Activated CD8-positive, alpha-beta memory T cell treated with anti-CD3 and anti-CD28 coated beads, Interleukin-2, amount 50 U/mL, for 24 hours (primary cell): ENCODE measurements around the gene SUSD1.
"Not testable (repeated sequence)": the region's sequence is repeated elsewhere in the genome, so short reads cannot be mapped to it uniquely, and the experiment has no call there.

Experiments
- DNase-seq: peaks from one replicate; pipeline ENCODE4 v3.0.0-alpha.2; 2020; ENCODE audit errors: extremely low read depth

SUSD1 gene

GRCh38 chr9:112174965-112175795 is at the start of gene SUSD1:
Gene SUSD1, minus strand, starts transcription at chr9:112175297. Its CDS starts 62 bp downstream, at chr9:112175235.
- no peak for DNase-seq

- DNase-seq, result no peak
These were observed 49.5 kb upstream of the SUSD1 start for GRCh38 chr9:112224401-112225289.

GRCh38 chr9:112218908-112219307 is 43.8 kb upstream of the SUSD1 start:
- DNase-seq, result no peak

- DNase-seq, result no peak
These were observed 37.8 kb upstream of the SUSD1 start for GRCh38 chr9:112212926-112213325.

DNA sequence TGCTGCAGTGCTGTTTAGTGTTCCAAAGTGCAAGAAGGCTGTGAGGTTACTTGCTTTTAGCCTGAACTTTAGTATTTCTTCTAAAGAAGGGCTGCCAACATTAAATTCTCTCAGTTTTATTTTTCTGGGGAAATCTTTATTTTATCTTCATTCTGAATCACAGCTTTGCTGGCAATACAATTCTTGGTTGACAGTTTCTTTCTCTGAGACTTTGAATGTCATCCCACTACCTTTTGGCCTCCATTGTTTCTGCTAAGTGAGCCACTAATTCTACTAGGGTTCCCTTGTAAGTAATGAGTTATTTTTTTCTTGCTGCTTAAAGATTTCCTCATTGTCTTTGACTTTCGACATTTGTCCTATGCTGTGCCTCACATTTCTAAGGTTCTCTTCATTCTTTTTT is 32.4 kb upstream of the SUSD1 start:
- DNase-seq, result no peak

DNA sequence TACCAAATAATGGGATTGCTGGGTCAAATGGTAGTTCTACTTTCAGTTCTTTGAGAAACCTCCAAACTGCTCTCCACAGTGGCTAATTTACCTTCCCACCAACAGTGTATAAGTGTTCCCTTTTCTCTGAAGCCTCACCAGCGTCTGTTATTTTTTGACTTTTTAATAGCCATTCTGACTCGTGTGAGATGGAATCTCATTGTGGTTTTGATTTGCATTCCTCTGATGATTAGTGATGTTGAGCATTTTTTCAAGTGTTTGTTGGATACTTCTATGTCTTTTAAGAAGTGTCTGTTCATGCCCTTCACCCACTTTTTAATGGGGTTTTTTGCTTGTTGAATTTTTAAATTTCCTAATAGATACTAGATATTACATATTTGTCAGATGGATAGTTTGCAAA is 28.4 kb upstream of the SUSD1 start:
- DNase-seq, result no peak

DNA sequence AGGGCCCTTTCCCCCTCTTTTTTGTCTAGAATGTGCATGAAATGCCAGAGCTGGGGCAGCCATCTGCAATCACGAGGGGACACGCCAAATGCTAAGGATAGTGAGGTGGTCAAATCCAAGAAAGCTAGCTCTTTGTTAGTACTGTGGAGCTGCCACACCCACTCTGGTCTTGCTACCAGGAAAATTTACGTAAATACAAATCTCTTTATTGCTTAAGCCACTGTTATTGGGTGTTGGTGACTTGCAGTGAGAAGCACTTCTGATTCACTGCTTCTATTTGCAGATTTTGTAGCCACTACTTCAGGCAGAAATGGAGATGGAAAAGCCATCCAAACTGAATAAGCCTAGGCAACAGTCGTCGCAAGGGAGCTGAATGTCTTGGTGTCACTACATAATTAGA is 25.6 kb upstream of the SUSD1 start:
- no peak for DNase-seq

DNA sequence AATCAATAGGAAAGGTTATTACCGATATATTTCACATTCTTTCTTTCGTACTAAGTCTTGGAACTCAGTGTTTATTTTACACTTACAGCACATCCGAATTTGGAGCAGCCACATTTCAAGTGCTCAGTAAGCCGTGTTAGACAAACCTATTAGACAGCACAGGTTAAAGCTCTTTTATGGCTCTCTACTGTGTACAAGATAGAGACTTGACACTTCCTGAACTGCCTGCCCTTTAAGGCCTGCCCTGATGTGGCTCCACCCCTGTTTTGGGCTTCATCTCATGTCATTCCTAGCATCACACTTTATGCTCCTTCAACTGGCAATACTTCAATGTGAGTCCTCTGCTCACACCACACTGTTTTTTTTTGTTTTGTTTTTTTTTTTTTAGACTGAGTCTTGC is 23.5 kb upstream of the SUSD1 start:
- no peak for DNase-seq

- DNase-seq, result no peak
These were observed 19.9 kb upstream of the SUSD1 start for GRCh38 chr9:112194969-112195431.

GRCh38 chr9:112193572-112194288 is 18.6 kb upstream of the SUSD1 start:
- no peak for DNase-seq

DNA sequence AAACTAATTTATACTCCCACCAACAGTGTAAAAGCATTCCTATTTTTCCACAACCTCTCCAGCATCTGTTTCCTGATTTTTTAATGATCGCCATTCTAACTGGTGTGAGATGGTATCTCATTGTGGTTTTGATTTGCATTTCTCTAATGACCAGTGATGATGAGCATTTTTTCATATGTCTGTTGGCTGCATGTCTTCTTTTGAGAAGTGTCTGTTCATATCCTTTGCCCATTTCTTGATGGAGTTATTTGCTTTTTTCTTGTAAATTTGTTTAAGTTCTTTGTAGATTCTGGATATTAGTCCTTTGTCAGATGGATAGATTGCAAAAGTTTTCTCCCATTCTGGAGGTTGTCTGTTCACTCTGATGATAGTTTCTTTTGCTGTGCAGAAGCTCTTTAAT is 15.2 kb upstream of the SUSD1 start:
- DNase-seq, result not testable (repeated sequence)

DNA sequence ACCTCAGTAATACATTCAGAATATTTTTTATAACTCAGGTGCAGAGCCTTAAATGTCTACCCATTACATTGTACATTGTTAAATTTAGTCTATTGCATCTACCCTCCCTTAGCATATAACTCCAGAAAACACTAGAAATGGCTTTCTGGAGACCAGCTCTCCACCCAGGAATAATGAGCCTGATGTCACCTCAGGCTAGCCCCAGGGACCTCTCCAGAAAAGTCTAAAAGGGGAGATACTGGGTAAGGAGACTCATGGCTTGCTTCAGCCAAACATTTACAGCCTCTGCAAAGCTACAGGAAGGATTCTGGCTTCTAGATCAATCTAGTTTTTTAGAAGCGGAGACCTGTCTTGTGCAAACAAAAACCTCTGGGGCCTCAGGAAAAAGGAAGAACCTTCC is 13.8 kb upstream of the SUSD1 start:
- DNase-seq, result no peak

DNA sequence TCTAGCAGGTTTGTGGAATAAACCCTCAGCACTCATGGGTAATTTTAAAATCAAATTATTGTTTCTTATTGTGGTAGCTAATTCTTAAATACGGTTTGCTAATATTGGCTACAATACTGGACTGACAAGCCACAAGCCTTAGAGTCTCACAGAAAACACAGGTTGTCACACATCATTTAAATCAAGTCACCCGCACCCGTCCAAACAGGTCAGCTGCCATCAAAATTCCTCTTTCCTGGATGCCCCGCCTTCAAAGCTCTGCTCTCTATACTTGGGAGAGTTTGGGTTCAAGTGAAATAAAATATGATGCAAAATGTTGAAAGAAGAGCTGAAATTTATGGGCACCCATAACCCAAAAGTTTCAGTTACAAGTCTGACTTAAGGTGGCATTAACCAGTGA is 12.3 kb upstream of the SUSD1 start:
- DNase-seq, result no peak

GRCh38 chr9:112186695-112187094 is 11.6 kb upstream of the SUSD1 start:
- DNase-seq, result no peak

DNA sequence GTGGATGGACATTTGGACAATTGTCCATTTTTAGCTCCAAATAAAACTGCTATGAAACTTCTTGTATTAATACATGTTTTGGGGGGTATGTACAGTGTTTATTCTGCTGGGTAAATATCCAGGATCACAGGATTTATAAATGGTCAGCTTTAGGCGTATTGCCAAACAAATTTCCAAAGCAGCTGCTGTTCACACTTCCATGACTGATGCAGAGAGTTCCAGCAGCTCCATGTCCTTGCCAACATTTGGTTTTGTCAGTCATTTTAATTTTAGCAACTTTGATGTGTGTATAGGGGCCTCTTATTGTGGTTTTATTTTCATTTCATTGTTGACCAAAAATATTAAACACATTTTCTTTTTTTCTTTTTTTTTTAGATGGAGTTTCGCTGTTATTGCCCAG is 9.8 kb upstream of the SUSD1 start:
- no peak for DNase-seq

GRCh38 chr9:112184221-112184620 is 9.1 kb upstream of the SUSD1 start:
- DNase-seq, result no peak

DNA sequence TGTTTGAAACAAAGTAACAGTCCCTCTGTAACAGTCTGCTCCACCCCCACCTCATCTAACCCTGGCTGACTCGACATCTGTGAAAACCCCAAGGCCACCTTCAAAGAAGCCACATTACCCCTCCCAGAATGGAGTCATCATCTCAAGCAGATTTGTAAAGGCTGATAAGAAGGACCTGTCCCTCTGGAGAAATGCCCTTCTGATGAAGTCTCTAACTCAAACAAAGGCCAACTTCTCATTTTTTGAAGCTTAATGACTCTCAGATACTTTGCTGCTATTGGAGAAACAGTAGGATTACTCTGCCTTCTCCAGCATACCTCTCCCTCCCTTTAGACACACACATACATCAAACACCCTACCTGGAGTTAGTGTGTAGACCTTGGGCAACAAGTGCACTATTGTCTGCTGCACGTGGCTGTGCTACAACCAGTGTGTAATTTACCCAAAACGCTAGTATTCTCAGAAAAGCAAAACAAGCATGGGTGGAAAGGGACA is 5.3 kb upstream of the SUSD1 start:
- DNase-seq, result no peak

- DNase-seq, result no peak
These were observed 4.7 kb upstream of the SUSD1 start for GRCh38 chr9:112179816-112180215.

- DNase-seq, result no peak
These were observed 1.4 kb upstream of the SUSD1 start for GRCh38 chr9:112176524-112176923.

- DNase-seq, result no peak
These were observed 759 bp upstream of the SUSD1 start for GRCh38 chr9:112175796-112176315.

GRCh38 chr9:112174222-112174964 is 704 bp downstream of the SUSD1 start:
- peak; percentile 42 for DNase-seq
